H9 (cell line): ENCODE results near the gene RPL15. TPM values are rescaled to one million over a fixed set of nuclear protein-coding genes. Genes with fewer than 3 reads are reported as not detected.

Experiments
- DNase-seq: peaks from one replicate; pipeline ENCODE4 v3.0.0-alpha.2; 2017
- H2AFZ ChIP-seq: one replicate; pipeline ENCODE4 v1.6.1; 2013; ENCODE audit warnings: mild to moderate bottlenecking, low read length, control low read depth, moderate library complexity
- H2AK5ac ChIP-seq: 2 replicates; pipeline ENCODE4 v1.6.1; 2013; ENCODE audit warnings: low read length, control low read depth, mixed read lengths; ENCODE audit not compliant: insufficient read length
- H2BK120ac ChIP-seq: one replicate; pipeline ENCODE4 v1.6.1; 2013; ENCODE audit warnings: low read depth, mild to moderate bottlenecking, low read length, control low read depth, inconsistent platforms; ENCODE audit not compliant: poor library complexity, severe bottlenecking
- H2BK12ac ChIP-seq: 2 replicates; pipeline ENCODE4 v1.6.1; 2013; ENCODE audit warnings: low read length, control low read depth, mixed read lengths, low read depth; ENCODE audit not compliant: insufficient read length
- H2BK15ac ChIP-seq: 2 replicates; pipeline ENCODE4 v1.6.1; 2013; ENCODE audit warnings: low read depth, low read length, control low read depth
- H2BK20ac ChIP-seq: one replicate; pipeline ENCODE4 v1.6.1; 2013; ENCODE audit warnings: low read depth, mild to moderate bottlenecking, low read length, control low read depth, inconsistent platforms; ENCODE audit not compliant: poor library complexity, severe bottlenecking
- H2BK5ac ChIP-seq: 2 replicates; pipeline ENCODE4 v1.6.1; 2013; ENCODE audit warnings: low read length, control low read depth, mixed read lengths; ENCODE audit not compliant: insufficient read length
- H3K14ac ChIP-seq: 2 replicates; pipeline ENCODE4 v1.6.1; 2013; ENCODE audit warnings: low read length, control low read depth; ENCODE audit not compliant: insufficient read depth
- H3K18ac ChIP-seq: 2 replicates; pipeline ENCODE4 v1.6.1; 2013; ENCODE audit warnings: low read depth, mild to moderate bottlenecking, mixed read lengths, low read length, control low read depth; ENCODE audit not compliant: insufficient read length
- H3K23ac ChIP-seq: 2 replicates; pipeline ENCODE4 v1.6.1; 2013; ENCODE audit warnings: low read length, control low read depth, mixed read lengths, low read depth; ENCODE audit not compliant: insufficient read length
- H3K23me2 ChIP-seq: 2 replicates; pipeline ENCODE4 v1.6.1; 2013; ENCODE audit warnings: low read depth, mild to moderate bottlenecking, mixed read lengths, low read length, control low read depth; ENCODE audit not compliant: insufficient read length, poor library complexity, severe bottlenecking
- H3K27ac ChIP-seq: 2 replicates; pipeline ENCODE4 v1.5.1; 2013; ENCODE audit warnings: low read length, control low read depth, mixed read lengths, low read depth; ENCODE audit not compliant: insufficient read length
- H3K27me3 ChIP-seq: 2 replicates; pipeline ENCODE4 v1.6.1; 2013; ENCODE audit warnings: low read length, control low read depth, inconsistent platforms; ENCODE audit not compliant: insufficient read depth
- H3K4ac ChIP-seq: 2 replicates; pipeline ENCODE4 v1.6.1; 2013; ENCODE audit warnings: low read depth, mild to moderate bottlenecking, control low read depth, inconsistent platforms, low read length, moderate library complexity
- H3K4me1 ChIP-seq: 2 replicates; pipeline ENCODE4 v1.6.1; 2013; ENCODE audit warnings: low read length, control low read depth, inconsistent platforms; ENCODE audit not compliant: insufficient read depth
- H3K4me2 ChIP-seq: 2 replicates; pipeline ENCODE4 v1.6.1; 2013; ENCODE audit warnings: low read length, control low read depth, mixed read lengths; ENCODE audit not compliant: insufficient read length, insufficient read depth
- H3K56ac ChIP-seq: 2 replicates; pipeline ENCODE4 v1.6.1; 2013; ENCODE audit warnings: low read depth, mild to moderate bottlenecking, mixed read lengths, low read length, control low read depth; ENCODE audit not compliant: insufficient read length
- H3K79me1 ChIP-seq: 2 replicates; pipeline ENCODE4 v1.6.1; 2013; ENCODE audit warnings: low read depth, mild to moderate bottlenecking, moderate library complexity, low read length, control low read depth, inconsistent platforms; ENCODE audit not compliant: insufficient read depth, poor library complexity, severe bottlenecking
- H3K79me2 ChIP-seq: 2 replicates; pipeline ENCODE4 v1.6.1; 2013; ENCODE audit warnings: low read length, control low read depth, inconsistent platforms; ENCODE audit not compliant: insufficient read depth
- H3K9ac ChIP-seq: 2 replicates; pipeline ENCODE4 v1.6.1; 2013; ENCODE audit warnings: low read length, control low read depth, mixed read lengths; ENCODE audit not compliant: insufficient read length; ENCODE audit errors: extremely low read depth
- H3K9me3 ChIP-seq: one replicate; pipeline ENCODE4 v1.6.1; 2013; ENCODE audit warnings: low read depth, low read length, inconsistent platforms; ENCODE audit not compliant: control insufficient read depth
- H3T11ph ChIP-seq: one replicate; pipeline ENCODE4 v1.6.1; 2013; ENCODE audit warnings: mild to moderate bottlenecking, low read length, control low read depth, inconsistent platforms
- H4K20me1 ChIP-seq: one replicate; pipeline ENCODE4 v1.6.1; 2013; ENCODE audit not compliant: control insufficient read depth, insufficient read length, insufficient read depth
- H4K5ac ChIP-seq: 2 replicates; pipeline ENCODE4 v1.6.1; 2013; ENCODE audit warnings: low read depth, mild to moderate bottlenecking, mixed read lengths, low read length, control low read depth; ENCODE audit not compliant: insufficient read length
- H4K8ac ChIP-seq: replicated peaks from 2 replicates; pipeline ENCODE4 v1.6.1; 2013; ENCODE audit warnings: low read length, control low read depth, mixed read lengths, low read depth; ENCODE audit not compliant: insufficient read length
- H4K91ac ChIP-seq: 2 replicates; pipeline ENCODE4 v1.6.1; 2013; ENCODE audit warnings: low read depth, mild to moderate bottlenecking, moderate library complexity, mixed read lengths, low read length, control low read depth; ENCODE audit not compliant: insufficient read length
- H3K27ac Mint-ChIP-seq, 3 experiments: 2 replicates in 2 of 3; 3 replicates in 1 of 3; pipeline ENCODE4 v1.8.0; 2020 to 2021; ENCODE audit warnings: mixed read lengths in 3 of 3, mild to moderate bottlenecking in 1 of 3, moderate library complexity in 1 of 3
- H3K27me3 Mint-ChIP-seq: 2 replicates; pipeline ENCODE4 v1.8.0; 2021; ENCODE audit warnings: low read depth, mild to moderate bottlenecking, moderate library complexity, mixed read lengths
- H3K36me3 Mint-ChIP-seq, 3 experiments: 2 replicates in 2 of 3; 3 replicates in 1 of 3; pipeline ENCODE4 v1.8.0; 2020 to 2021; ENCODE audit warnings: low read depth in 3 of 3, mixed read lengths in 3 of 3; ENCODE audit not compliant: insufficient read depth in 1 of 3
- H3K4me1 Mint-ChIP-seq, 2 experiments: 2 replicates each; pipeline ENCODE4 v1.8.0; 2020; ENCODE audit warnings: mixed read lengths in 2 of 2
- H3K4me3 Mint-ChIP-seq, 2 experiments: 2 replicates in 1 of 2; 3 replicates in 1 of 2; pipeline ENCODE4 v1.8.0; 2020 to 2021; ENCODE audit warnings: mild to moderate bottlenecking in 2 of 2, mixed read lengths in 2 of 2, moderate library complexity in 1 of 2
- H3K9me3 Mint-ChIP-seq, 2 experiments: 2 replicates in 1 of 2; 3 replicates in 1 of 2; pipeline ENCODE4 v1.8.0; 2020; ENCODE audit warnings: mild to moderate bottlenecking in 2 of 2, mixed read lengths in 2 of 2, moderate library complexity in 1 of 2
- WGBS: extraction: QIAGEN DNeasy Blood & Tissue Kit; methylation state at CpG from one replicate; pipeline ENCODE4 v1.1.7; 2013; ENCODE audit warnings: missing lambda C conversion rate, low lambda C conversion rate, mixed read lengths; ENCODE audit not compliant: insufficient read length; ENCODE audit errors: extremely low coverage; 5-methylcytosine and 5-hydroxymethylcytosine counted together
- total RNA-seq: library from RNA; stranded (reverse); gene quantifications from 2 replicates; pipeline ENCODE4 v1.2.1, GENCODE V29; 2021
- TF ChIP-seq, protein P1 (sequence below): fragments of 200-600 bp; sonication (generic); conservative IDR thresholded peaks from 3 replicates; pipeline ENCODE4 v1.8.0; 2021; ENCODE audit warnings: antibody characterized with exemption, mild to moderate bottlenecking

The RPL15 gene
- total RNA-seq, 1 experiment from 2014 or later = 2,794 TPM

DNA sequence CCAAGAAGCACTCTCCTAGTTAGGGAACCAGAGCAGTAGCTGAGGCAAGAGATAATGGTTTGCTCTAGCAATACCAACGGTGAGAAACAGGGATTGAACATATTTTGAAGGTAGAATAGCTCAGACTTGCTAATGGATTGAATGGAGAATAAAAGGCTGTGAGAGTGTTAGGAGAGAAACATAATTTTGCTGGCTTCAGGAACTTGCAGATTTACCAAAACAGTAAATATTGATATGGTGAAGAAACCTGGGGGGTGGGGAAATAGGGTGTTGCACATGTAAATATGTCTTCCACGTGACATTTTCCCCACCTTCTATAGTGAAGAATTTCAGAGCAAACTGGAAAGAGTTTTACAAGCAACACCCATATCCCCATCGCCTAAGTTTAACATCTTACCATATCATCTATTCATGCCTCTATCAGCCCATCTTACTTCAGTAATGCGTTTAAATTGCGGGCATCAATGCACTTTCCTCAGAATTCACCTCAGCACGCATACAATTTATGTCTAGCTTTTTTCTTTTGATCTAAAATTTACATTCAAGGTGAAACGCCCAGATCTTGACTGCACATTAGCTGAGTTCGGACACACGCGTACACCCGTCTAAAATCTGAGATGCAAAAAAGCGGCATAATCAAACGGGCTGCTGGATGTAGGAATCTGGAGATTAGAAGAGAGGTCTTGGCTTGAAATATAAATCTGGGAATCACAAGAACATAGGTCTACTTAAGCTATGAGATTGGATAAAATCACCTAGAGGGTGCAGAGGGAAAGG, 27.3 kb downstream of the RPL15 start:
- Histone ChIP-seq H2BK12ac (no peak overlapping the region), H3K56ac (no peak overlapping the region), H3K79me2 (peaks cover 3% of the 10 kb centered on the region; the same call in 1 of the 2 replicates), H2AFZ (no peak overlapping the region), H3T11ph (no peak overlapping the region), H3K4me2 (peak overlapping the region; percentile 100), H3K4ac (no peak overlapping the region), H3K9ac (peak overlapping the region; percentile 81), H3K18ac (no peak overlapping the region), H3K23ac (no peak overlapping the region), H3K4me1 (peaks cover 10% of the 10 kb centered on the region; the same call in 1 of the 2 replicates), H3K14ac (peak overlapping the region; percentile 39; the same call in 1 of the 2 replicates), H2BK15ac (no peak overlapping the region), H4K20me1 (no peaks in the 10 kb centered on the region), H2BK120ac (no peak overlapping the region), H3K23me2 (peaks cover 11% of the 10 kb centered on the region), H3K27ac (no peak overlapping the region), H3K9me3 (no peaks in the 10 kb centered on the region), H2BK20ac (no peak overlapping the region), H3K27me3 (no peaks in the 10 kb centered on the region), H4K5ac (no peak overlapping the region), H2BK5ac (no peak overlapping the region), H4K91ac (no peak overlapping the region), H3K79me1 (peaks cover 3% of the 10 kb centered on the region), H2AK5ac (no peak overlapping the region), H4K8ac (no peak overlapping the region)
- no peak for DNase-seq
- Mint-ChIP-seq H3K9me3 (peaks cover 0 to 2% of the 10 kb centered on the region in 2 experiments; a peak in 1 of 5 replicates), H3K4me1 (peaks cover 23 to 26% of the 10 kb centered on the region in 2 experiments), H3K27ac (peak overlapping the region; percentile 62 to 96 (median 76); a peak in 6 of 7 replicates), H3K27me3 (peaks cover 23% of the 10 kb centered on the region), H3K36me3 (peaks cover 6 to 10% (median 7%) of the 10 kb centered on the region in 3 experiments; a peak in 5 of 7 replicates), H3K4me3 (peak overlapping the region; percentile 74 to 89)
- TF ChIP-seq, protein P1, sequence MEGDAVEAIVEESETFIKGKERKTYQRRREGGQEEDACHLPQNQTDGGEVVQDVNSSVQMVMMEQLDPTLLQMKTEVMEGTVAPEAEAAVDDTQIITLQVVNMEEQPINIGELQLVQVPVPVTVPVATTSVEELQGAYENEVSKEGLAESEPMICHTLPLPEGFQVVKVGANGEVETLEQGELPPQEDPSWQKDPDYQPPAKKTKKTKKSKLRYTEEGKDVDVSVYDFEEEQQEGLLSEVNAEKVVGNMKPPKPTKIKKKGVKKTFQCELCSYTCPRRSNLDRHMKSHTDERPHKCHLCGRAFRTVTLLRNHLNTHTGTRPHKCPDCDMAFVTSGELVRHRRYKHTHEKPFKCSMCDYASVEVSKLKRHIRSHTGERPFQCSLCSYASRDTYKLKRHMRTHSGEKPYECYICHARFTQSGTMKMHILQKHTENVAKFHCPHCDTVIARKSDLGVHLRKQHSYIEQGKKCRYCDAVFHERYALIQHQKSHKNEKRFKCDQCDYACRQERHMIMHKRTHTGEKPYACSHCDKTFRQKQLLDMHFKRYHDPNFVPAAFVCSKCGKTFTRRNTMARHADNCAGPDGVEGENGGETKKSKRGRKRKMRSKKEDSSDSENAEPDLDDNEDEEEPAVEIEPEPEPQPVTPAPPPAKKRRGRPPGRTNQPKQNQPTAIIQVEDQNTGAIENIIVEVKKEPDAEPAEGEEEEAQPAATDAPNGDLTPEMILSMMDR = no peak
- WGBS = no CpG with 5 or more reads among the region's 13 CpGs
